Osteocyte (in vitro differentiated cells): ENCODE measurements around the gene RRP9. TPM values are rescaled to one million over a fixed set of nuclear protein-coding genes. Genes with fewer than 3 reads are reported as not detected.
A peak's percentile ranks its signal among the peaks of the same experiment; 100 is the strongest.

Source experiments
- DNase-seq: peaks from one replicate; pipeline ENCODE4 v3.0.0; 2021; ENCODE audit warnings: mixed read lengths; ENCODE audit not compliant: unreplicated experiment; ENCODE audit errors: extremely low spot score
- H3K27ac Mint-ChIP-seq: one replicate; pipeline ENCODE4 v1.8.0; 2021; ENCODE audit warnings: mild to moderate bottlenecking, mixed read lengths; ENCODE audit not compliant: unreplicated experiment
- H3K27me3 Mint-ChIP-seq: one replicate; pipeline ENCODE4 v1.8.0; 2021; ENCODE audit warnings: mixed read lengths; ENCODE audit not compliant: unreplicated experiment
- H3K36me3 Mint-ChIP-seq: one replicate; pipeline ENCODE4 v1.8.0; 2021; ENCODE audit warnings: mixed read lengths; ENCODE audit not compliant: unreplicated experiment
- H3K4me1 Mint-ChIP-seq: one replicate; pipeline ENCODE4 v1.8.0; 2021; ENCODE audit warnings: mixed read lengths; ENCODE audit not compliant: unreplicated experiment
- H3K4me3 Mint-ChIP-seq: one replicate; pipeline ENCODE4 v1.8.0; 2021; ENCODE audit warnings: mild to moderate bottlenecking, moderate library complexity, mixed read lengths; ENCODE audit not compliant: unreplicated experiment
- H3K9me3 Mint-ChIP-seq: one replicate; pipeline ENCODE4 v1.8.0; 2021; ENCODE audit warnings: mixed read lengths; ENCODE audit not compliant: unreplicated experiment
- CTCF ChIP-seq: fragments of 200-600 bp; sonication (generic); IDR thresholded peaks from 2 replicates; pipeline ENCODE4 v1.5.0; 2021; ENCODE audit warnings: antibody characterized with exemption, mild to moderate bottlenecking, moderate library complexity
- total RNA-seq: library from RNA; stranded (reverse); gene quantifications from 2 replicates; pipeline ENCODE4 v1.2.1, GENCODE V29; 2021

Gene RRP9
- total RNA-seq, 1 donor from 2014 or later, result 20.7 TPM

DNA sequence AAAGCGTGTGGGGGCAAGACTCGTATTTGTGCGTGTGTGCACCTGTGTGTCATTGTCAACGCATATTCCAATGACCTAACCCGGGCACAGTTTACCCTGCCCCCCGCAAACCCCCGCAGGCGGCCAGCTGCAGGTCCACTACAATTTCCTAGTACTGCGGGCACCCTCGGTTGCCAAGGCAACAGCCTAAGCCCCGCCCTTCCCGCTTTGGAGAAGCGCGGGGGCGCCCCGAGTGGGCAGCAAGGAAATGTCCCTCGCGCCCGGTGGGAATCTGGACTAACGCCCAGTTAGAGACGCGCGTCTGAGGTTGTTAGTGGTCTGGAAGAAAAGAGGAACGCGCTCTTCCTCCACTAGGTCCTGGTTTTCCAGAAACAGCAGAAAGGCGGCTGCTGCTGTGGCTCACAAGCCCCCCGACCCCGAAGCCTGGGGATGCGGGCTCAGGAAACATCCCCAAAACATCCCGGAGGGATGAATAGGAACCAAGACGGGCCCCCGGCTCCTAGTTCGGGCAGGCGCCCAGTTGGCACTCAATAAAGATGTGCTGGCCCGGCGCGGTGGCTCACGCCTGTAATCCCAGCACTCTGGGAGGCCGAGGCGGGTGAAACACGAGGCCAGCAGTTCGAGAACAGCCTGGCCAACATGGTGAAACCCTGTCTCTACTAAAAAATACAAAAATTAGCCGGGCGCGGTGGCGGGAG lies 34.3 kb upstream of the RRP9 start:
- H3K27me3 Mint-ChIP-seq, result no peaks in the 10 kb centered on the region
- no peak for DNase-seq
- H3K9me3 Mint-ChIP-seq, result no peaks in the 10 kb centered on the region
- peaks cover 21% of the 10 kb centered on the region for H3K4me1 Mint-ChIP-seq
- peak overlapping the region; percentile 95 for H3K4me3 Mint-ChIP-seq
- TF ChIP-seq CTCF, result no peak
- peak overlapping the region; percentile 50 for H3K27ac Mint-ChIP-seq
- no peaks in the 10 kb centered on the region for H3K36me3 Mint-ChIP-seq

- no peak for TF ChIP-seq CTCF
These were observed 33.5 kb upstream of the RRP9 start, which contains the start of gene ABHD14A for GRCh38 chr3:51974963-51975851. Gene ABHD14A (plus strand): TSS chr3:51975064. CDS start chr3:51975136, 72 bp downstream.

DNA sequence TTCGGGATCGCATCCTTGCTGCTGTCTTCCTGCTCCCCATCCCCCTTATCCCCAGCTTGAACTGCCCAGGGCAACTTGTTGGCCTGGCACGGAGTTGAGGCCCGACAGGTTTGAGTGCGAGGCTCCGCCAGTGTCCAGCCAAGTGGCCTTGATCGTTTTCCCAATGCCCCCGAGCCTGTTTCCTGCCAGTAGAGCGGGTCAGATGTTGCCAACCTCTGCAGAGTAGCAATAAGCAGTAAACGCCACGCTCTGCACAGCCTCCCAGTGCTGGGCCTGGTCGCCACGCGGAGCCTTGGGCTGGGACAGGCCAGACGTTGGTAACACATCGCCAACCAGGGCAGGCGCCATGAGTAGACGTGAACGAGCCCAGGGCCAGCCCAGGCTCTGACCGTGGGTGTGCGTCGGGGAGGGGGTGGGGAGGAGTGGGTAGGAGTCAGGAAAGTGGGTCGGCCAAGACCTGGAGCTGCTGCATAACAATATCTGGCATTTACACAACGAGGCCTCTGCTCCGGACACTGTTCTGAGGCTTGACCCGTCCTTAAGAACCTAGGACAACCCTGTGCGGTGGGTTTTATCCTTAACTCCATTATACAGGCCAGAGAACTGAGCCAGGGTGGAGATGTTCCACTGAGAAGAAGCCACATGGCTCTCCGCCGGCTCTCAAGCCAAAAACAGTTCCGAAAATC lies 32.7 kb upstream of the RRP9 start:
- DNase-seq, result no peak
- Mint-ChIP-seq H3K27ac (peak overlapping the region; percentile 93), H3K9me3 (no peaks in the 10 kb centered on the region), H3K4me1 (peaks cover 21% of the 10 kb centered on the region), H3K36me3 (no peaks in the 10 kb centered on the region), H3K27me3 (no peaks in the 10 kb centered on the region), H3K4me3 (peak overlapping the region; percentile 95)
- no peak for TF ChIP-seq CTCF

More at GRCh38 chr3:51974963-51975851, 33.5 kb upstream of the RRP9 start, which contains the start of gene ABHD14A:
- no peak for DNase-seq
- no peaks in the 10 kb centered on the region for H3K27me3 Mint-ChIP-seq
- H3K4me1 Mint-ChIP-seq, result peaks cover 21% of the 10 kb centered on the region
- peak within 1 kb of the TSS; percentile 93 for H3K27ac Mint-ChIP-seq
- peak within 1 kb of the TSS; percentile 95 for H3K4me3 Mint-ChIP-seq
- no peaks in the 10 kb centered on the region for H3K9me3 Mint-ChIP-seq
- H3K36me3 Mint-ChIP-seq, result no peaks in the 10 kb centered on the region

DNA sequence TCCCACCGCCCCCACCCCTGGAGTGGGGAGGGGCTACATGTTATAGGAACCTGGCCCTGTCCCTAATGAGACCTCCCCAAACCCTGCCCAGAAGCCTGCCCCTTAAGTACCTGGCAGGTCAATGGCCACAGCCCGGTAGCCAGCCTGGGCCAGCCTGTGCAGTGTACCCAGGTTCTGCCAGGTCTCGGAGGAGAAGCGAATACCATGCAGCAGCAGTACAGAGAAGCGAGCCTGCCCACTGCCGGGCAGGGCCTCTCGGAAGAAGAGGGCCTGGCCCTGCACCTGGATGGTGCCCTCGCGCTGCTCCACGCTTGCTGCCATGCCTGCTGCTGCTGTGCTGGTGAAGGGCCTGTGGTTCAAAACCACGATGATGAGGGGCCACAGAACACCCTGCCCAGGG lies 29.6 kb upstream of the RRP9 start:
- Mint-ChIP-seq H3K4me1 (peaks cover 36% of the 10 kb centered on the region), H3K4me3 (no peak overlapping the region)
- no peak for DNase-seq

More for the DNA sequence above, 29.6 kb upstream of the RRP9 start:
- no peak for TF ChIP-seq CTCF
- H3K9me3 Mint-ChIP-seq, result no peaks in the 10 kb centered on the region
- H3K27ac Mint-ChIP-seq, result no peak overlapping the region
- H3K27me3 Mint-ChIP-seq, result no peaks in the 10 kb centered on the region
- H3K36me3 Mint-ChIP-seq, result no peaks in the 10 kb centered on the region
